ENCODE results near the gene ITPKC. TPM values are rescaled to one million over a fixed set of nuclear protein-coding genes. Genes with fewer than 3 reads are reported as not detected.

ITPKC gene
- total and polyA plus RNA-seq, 2 of the 13 experiments (the other 11 are each of a cell fraction or from before 2014, with no cell fraction given): 6.9 to 11.2 TPM

DNA sequence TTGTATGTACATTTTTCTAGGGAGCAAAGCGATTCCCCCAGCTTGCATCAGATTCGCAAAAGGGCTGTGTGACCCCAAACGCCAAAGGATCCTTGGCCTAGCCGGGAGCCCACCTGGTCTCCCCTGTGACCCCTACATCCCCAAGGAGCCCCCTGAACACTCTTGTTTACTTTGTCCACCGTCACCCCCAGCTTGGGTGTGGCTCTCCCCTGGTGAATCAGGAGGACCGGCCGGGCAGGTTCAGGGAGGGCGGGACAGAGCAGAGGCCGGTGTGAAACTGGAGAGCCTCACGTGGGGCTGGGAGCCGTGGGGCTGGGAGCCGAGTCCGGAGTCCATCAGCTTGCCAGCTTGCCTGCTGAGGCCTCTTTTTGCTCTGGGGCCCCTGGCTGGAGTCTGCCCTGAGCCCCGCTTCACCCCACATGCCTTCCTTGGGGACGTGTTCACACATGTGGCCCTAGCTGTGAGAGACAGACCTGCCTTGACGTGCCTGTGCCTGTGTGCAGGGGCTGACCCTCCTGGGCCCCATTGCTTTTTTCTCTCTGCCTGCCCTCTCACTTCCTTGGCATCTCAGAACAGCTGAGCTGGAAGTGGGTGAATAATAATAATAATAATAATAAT is 2.0 kb downstream of the ITPKC start (continued):
- TF ChIP-seq, protein P1, sequence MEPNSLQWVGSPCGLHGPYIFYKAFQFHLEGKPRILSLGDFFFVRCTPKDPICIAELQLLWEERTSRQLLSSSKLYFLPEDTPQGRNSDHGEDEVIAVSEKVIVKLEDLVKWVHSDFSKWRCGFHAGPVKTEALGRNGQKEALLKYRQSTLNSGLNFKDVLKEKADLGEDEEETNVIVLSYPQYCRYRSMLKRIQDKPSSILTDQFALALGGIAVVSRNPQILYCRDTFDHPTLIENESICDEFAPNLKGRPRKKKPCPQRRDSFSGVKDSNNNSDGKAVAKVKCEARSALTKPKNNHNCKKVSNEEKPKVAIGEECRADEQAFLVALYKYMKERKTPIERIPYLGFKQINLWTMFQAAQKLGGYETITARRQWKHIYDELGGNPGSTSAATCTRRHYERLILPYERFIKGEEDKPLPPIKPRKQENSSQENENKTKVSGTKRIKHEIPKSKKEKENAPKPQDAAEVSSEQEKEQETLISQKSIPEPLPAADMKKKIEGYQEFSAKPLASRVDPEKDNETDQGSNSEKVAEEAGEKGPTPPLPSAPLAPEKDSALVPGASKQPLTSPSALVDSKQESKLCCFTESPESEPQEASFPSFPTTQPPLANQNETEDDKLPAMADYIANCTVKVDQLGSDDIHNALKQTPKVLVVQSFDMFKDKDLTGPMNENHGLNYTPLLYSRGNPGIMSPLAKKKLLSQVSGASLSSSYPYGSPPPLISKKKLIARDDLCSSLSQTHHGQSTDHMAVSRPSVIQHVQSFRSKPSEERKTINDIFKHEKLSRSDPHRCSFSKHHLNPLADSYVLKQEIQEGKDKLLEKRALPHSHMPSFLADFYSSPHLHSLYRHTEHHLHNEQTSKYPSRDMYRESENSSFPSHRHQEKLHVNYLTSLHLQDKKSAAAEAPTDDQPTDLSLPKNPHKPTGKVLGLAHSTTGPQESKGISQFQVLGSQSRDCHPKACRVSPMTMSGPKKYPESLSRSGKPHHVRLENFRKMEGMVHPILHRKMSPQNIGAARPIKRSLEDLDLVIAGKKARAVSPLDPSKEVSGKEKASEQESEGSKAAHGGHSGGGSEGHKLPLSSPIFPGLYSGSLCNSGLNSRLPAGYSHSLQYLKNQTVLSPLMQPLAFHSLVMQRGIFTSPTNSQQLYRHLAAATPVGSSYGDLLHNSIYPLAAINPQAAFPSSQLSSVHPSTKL (CRISPR knock-in tag; IDR thresholded peaks at IDR 0.05): peak; percentile 51; the same call in 1 of the 2 replicates
- TF ChIP-seq ZNF143 (CRISPR knock-in tag; IDR thresholded peaks at IDR 0.05): no peak
- TF ChIP-seq ARHGAP35 (CRISPR knock-in tag; IDR thresholded peaks at IDR 0.05; ENCODE audit: borderline replicate concordance): no peak
- no peak for TF ChIP-seq ZNF737 (CRISPR knock-in tag; IDR thresholded peaks at IDR 0.05; ENCODE audit: borderline replicate concordance)
- TF ChIP-seq POGZ (CRISPR knock-in tag; IDR thresholded peaks at IDR 0.05): peak; percentile 40; the same call in 1 of the 2 replicates
- TF ChIP-seq NFYB (CRISPR knock-in tag; IDR thresholded peaks at IDR 0.05): peak; percentile 11; the same call in 1 of the 2 replicates
- peak; percentile 65; the same call in 1 of the 2 replicates for TF ChIP-seq ZSCAN31 (CRISPR knock-in tag; IDR thresholded peaks at IDR 0.05; ENCODE audit: low read depth)
- no peak for TF ChIP-seq PCBP2 (optimal IDR thresholded peaks at IDR 0.05; ENCODE audit: low read depth, low read length, poor library complexity, severe bottlenecking)
- TF ChIP-seq ZNF180 (CRISPR knock-in tag; IDR thresholded peaks at IDR 0.05; ENCODE audit: borderline replicate concordance, low read depth): no peak
- TF ChIP-seq SAP130 (CRISPR knock-in tag; IDR thresholded peaks at IDR 0.05; ENCODE audit: low read depth): peak; percentile 91
- TF ChIP-seq PHF8 (CRISPR knock-in tag; IDR thresholded peaks at IDR 0.05): peak; percentile 27
- TF ChIP-seq, protein P2, sequence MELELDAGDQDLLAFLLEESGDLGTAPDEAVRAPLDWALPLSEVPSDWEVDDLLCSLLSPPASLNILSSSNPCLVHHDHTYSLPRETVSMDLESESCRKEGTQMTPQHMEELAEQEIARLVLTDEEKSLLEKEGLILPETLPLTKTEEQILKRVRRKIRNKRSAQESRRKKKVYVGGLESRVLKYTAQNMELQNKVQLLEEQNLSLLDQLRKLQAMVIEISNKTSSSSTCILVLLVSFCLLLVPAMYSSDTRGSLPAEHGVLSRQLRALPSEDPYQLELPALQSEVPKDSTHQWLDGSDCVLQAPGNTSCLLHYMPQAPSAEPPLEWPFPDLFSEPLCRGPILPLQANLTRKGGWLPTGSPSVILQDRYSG (CRISPR knock-in tag; IDR thresholded peaks at IDR 0.05): no peak
- peak; percentile 50 for TF ChIP-seq HDAC2 (CRISPR knock-in tag; IDR thresholded peaks at IDR 0.05)
- TF ChIP-seq ZNF235 (CRISPR knock-in tag; IDR thresholded peaks at IDR 0.05; ENCODE audit: borderline replicate concordance): 0 out of 2 replicates have a peak, but pooled peaks have one; percentile 12
- no peak for TF ChIP-seq GABPA (IDR thresholded peaks at IDR 0.05; ENCODE audit: low read depth, low read length)
- TF ChIP-seq GABPA (CRISPR knock-in tag; IDR thresholded peaks at IDR 0.05; ENCODE audit: low read depth): 0 out of 2 replicates have a peak, but pooled peaks have one; percentile 10
- TF ChIP-seq ZNF780A (CRISPR knock-in tag; IDR thresholded peaks at IDR 0.05): no peak
- TF ChIP-seq HES4 (CRISPR knock-in tag; IDR thresholded peaks at IDR 0.05; ENCODE audit: borderline replicate concordance): no peak
- TF ChIP-seq, protein P3, sequence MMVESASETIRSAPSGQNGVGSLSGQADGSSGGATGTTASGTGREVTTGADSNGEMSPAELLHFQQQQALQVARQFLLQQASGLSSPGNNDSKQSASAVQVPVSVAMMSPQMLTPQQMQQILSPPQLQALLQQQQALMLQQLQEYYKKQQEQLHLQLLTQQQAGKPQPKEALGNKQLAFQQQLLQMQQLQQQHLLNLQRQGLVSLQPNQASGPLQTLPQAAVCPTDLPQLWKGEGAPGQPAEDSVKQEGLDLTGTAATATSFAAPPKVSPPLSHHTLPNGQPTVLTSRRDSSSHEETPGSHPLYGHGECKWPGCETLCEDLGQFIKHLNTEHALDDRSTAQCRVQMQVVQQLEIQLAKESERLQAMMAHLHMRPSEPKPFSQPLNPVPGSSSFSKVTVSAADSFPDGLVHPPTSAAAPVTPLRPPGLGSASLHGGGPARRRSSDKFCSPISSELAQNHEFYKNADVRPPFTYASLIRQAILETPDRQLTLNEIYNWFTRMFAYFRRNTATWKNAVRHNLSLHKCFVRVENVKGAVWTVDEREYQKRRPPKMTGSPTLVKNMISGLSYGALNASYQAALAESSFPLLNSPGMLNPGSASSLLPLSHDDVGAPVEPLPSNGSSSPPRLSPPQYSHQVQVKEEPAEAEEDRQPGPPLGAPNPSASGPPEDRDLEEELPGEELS (CRISPR knock-in tag; IDR thresholded peaks at IDR 0.05): peak; percentile 63

Measured in HepG2 (cell line).